HepG2 (cell line): ENCODE data around the gene TTC6. TPM values are rescaled to one million over a fixed set of nuclear protein-coding genes. Genes with fewer than 3 reads are reported as not detected.

Source experiments
- BCLAF1 ChIP-seq: fragments of 450-650 bp; IDR thresholded peaks from 2 replicates; pipeline ENCODE4 v1.6.1; 2017; ENCODE audit warnings: mild to moderate bottlenecking
- CSRNP1 ChIP-seq: sonication (generic); formaldehyde crosslinking; IDR thresholded peaks from 2 replicates; pipeline ENCODE4 v1.8.1; 2023; ENCODE audit warnings: mild to moderate bottlenecking, missing genetic modification reagents
- HNRNPK ChIP-seq: fragments of 200-400 bp; formaldehyde crosslinking; IDR thresholded peaks from 2 replicates; pipeline ENCODE4 v1.6.1; 2018; ENCODE audit warnings: low read length, low read depth, moderate library complexity, mild to moderate bottlenecking; ENCODE audit not compliant: poor library complexity, severe bottlenecking
- IKZF1 ChIP-seq: fragments of 450-650 bp; IDR thresholded peaks from 2 replicates; pipeline ENCODE4 v1.7.1; 2016
- JARID2 ChIP-seq: sonication (generic); formaldehyde crosslinking; IDR thresholded peaks from 2 replicates; pipeline ENCODE4 v1.8.1; 2023; ENCODE audit warnings: missing genetic modification reagents, inconsistent platforms; ENCODE audit not compliant: insufficient replicate concordance
- KDM3A ChIP-seq: IDR thresholded peaks from 2 replicates; pipeline ENCODE4 v1.6.1; 2018; ENCODE audit warnings: low read depth, missing compliant biosample characterization
- KDM5B ChIP-seq: sonication (generic); formaldehyde crosslinking; IDR thresholded peaks from 2 replicates; pipeline ENCODE4 v1.4.0; 2020; ENCODE audit warnings: missing genetic modification reagents, mild to moderate bottlenecking, borderline replicate concordance
- MIER3 ChIP-seq: IDR thresholded peaks from 2 replicates; pipeline ENCODE4 v1.6.1; 2016; ENCODE audit warnings: missing compliant biosample characterization, borderline replicate concordance
- NFYB ChIP-seq: sonication (generic); formaldehyde crosslinking; IDR thresholded peaks from 2 replicates; pipeline ENCODE4 v1.4.0; 2020; ENCODE audit warnings: missing genetic modification reagents
- PAWR ChIP-seq: sonication (generic); formaldehyde crosslinking; IDR thresholded peaks from 2 replicates; pipeline ENCODE4 v1.4.0; 2020; ENCODE audit warnings: missing genetic modification reagents, mild to moderate bottlenecking, borderline replicate concordance
- PBX3 ChIP-seq: sonication (generic); formaldehyde crosslinking; IDR thresholded peaks from 2 replicates; pipeline ENCODE4 v1.8.1; 2023; ENCODE audit warnings: missing genetic modification reagents, inconsistent platforms, borderline replicate concordance
- ZNF30 ChIP-seq: sonication (generic); formaldehyde crosslinking; IDR thresholded peaks from 2 replicates; pipeline ENCODE4 v1.5.0; 2020; ENCODE audit warnings: mild to moderate bottlenecking, missing genetic modification reagents
- ZNF570 ChIP-seq: sonication (generic); formaldehyde crosslinking; IDR thresholded peaks from 2 replicates; pipeline ENCODE4 v1.4.0; 2020; ENCODE audit warnings: mild to moderate bottlenecking, missing genetic modification reagents, borderline replicate concordance
- ZNF670 ChIP-seq: sonication (generic); formaldehyde crosslinking; IDR thresholded peaks from 2 replicates; pipeline ENCODE4 v1.8.0; 2022; ENCODE audit warnings: mild to moderate bottlenecking, missing genetic modification reagents, borderline replicate concordance
- polyA plus RNA-seq, 8 experiments: library from polyadenylated mRNA; depleted of rRNA in 3 of 8; stranded (reverse) in 7 of 8; unstranded in 1 of 8; fragments of >200 nt; fragmentation: Illumina TruSeq in 4 of 8; extraction: Trizol in 4 of 8; gene quantifications; 2 replicates each; pipeline versions ENCODE4 v1.2.1 to v1.2.3, GENCODE V29; 2011 to 2016; ENCODE audit warnings: low read depth in 4 of 8, missing spikeins in 1 of 8, mixed read lengths in 1 of 8; ENCODE audit not compliant: insufficient read depth in 1 of 8
- total RNA-seq, 5 experiments: library from RNA; depleted of rRNA; stranded (reverse); fragments of >200 nt; fragmentation: Illumina TruSeq; extraction: Trizol; gene quantifications; 2 replicates each; pipeline ENCODE4 v1.2.3, GENCODE V29; 2016; ENCODE audit warnings: low read depth in 1 of 5
- TF ChIP-seq, protein P1 (sequence below): sonication (generic); formaldehyde crosslinking; IDR thresholded peaks from 2 replicates; pipeline ENCODE4 v1.4.0; 2020; ENCODE audit warnings: low read depth, mild to moderate bottlenecking, missing genetic modification reagents
- TF ChIP-seq, protein P2 (sequence below): sonication (generic); formaldehyde crosslinking; IDR thresholded peaks from 2 replicates; pipeline ENCODE4 v1.5.0; 2020; ENCODE audit warnings: missing genetic modification reagents, mild to moderate bottlenecking, borderline replicate concordance
- TF ChIP-seq, protein P3 (sequence below): sonication (generic); formaldehyde crosslinking; conservative IDR thresholded peaks from 2 replicates; pipeline ENCODE4 v1.8.1; 2023; ENCODE audit warnings: missing genetic modification reagents

TTC6 gene
- total and polyA plus RNA-seq, 2 of the 13 experiments (the other 11 are each of a cell fraction or from before 2014, with no cell fraction given), result 9.3 to 27.4 TPM

DNA sequence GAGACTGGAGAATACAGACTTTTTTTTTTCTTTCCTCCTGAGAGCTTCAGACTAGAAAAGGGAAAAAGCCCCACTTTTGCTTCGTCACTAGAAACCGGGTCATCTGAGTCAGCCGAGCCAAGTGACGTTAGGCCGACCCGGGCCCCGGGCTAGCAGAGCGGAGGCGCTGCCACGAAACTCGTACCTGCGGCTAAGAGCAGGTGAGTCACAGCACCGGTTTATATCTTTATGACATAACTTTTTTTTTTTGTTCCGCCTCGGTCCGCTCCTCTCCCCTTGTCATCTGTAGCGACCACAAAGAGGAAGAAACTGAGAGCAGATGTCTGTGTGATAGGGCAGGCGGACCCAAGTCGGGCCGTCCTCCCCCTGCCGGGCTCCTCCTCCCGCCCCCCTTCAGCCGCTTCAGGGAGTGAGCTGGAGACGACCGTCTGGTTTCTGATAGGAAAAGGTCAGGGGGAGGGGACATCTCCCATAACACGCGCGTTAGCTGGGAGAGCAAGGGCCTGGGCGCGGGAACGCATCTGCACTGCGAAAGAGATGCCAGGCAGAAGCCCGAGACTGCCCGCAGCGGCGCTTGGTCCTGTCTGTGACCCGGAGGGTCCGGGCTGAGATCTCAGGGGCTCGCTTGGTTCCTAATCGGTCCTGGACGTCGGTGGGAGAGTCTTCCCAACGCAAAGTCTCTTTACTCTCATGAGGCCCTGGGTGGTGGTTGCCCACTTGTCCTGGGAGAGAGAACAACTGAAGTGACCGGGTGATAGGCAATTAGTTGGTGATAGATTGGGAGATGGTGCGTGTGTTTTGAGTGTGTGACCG lies 586 bp downstream of the TTC6 start (continued):
- no peak for TF ChIP-seq BCLAF1
- peak; percentile 94 for TF ChIP-seq KDM5B (CRISPR knock-in tag)
- TF ChIP-seq HNRNPK, result no peak
- peak; percentile 73 for TF ChIP-seq ZNF570 (CRISPR knock-in tag)
- TF ChIP-seq, protein P1, sequence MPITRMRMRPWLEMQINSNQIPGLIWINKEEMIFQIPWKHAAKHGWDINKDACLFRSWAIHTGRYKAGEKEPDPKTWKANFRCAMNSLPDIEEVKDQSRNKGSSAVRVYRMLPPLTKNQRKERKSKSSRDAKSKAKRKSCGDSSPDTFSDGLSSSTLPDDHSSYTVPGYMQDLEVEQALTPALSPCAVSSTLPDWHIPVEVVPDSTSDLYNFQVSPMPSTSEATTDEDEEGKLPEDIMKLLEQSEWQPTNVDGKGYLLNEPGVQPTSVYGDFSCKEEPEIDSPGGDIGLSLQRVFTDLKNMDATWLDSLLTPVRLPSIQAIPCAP (CRISPR knock-in tag), result peak; percentile 91; the same call in 1 of the 2 replicates
- TF ChIP-seq IKZF1, result no peak
- TF ChIP-seq PAWR (CRISPR knock-in tag), result 0 out of 2 replicates have a peak, but pooled peaks have one; percentile 85
- peak; percentile 37 for TF ChIP-seq NFYB (CRISPR knock-in tag)
- TF ChIP-seq ZNF670 (CRISPR knock-in tag), result peak; percentile 33; the same call in 1 of the 2 replicates
- TF ChIP-seq, protein P2, sequence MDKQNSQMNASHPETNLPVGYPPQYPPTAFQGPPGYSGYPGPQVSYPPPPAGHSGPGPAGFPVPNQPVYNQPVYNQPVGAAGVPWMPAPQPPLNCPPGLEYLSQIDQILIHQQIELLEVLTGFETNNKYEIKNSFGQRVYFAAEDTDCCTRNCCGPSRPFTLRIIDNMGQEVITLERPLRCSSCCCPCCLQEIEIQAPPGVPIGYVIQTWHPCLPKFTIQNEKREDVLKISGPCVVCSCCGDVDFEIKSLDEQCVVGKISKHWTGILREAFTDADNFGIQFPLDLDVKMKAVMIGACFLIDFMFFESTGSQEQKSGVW (CRISPR knock-in tag), result peak; percentile 92; the same call in 1 of the 2 replicates
- TF ChIP-seq KDM3A (CRISPR knock-in tag), result 0 out of 2 replicates have a peak, but pooled peaks have one; percentile 79
- TF ChIP-seq, protein P3, sequence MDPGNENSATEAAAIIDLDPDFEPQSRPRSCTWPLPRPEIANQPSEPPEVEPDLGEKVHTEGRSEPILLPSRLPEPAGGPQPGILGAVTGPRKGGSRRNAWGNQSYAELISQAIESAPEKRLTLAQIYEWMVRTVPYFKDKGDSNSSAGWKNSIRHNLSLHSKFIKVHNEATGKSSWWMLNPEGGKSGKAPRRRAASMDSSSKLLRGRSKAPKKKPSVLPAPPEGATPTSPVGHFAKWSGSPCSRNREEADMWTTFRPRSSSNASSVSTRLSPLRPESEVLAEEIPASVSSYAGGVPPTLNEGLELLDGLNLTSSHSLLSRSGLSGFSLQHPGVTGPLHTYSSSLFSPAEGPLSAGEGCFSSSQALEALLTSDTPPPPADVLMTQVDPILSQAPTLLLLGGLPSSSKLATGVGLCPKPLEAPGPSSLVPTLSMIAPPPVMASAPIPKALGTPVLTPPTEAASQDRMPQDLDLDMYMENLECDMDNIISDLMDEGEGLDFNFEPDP (CRISPR knock-in tag), result no peak
- TF ChIP-seq ZNF30, result peak; percentile 87
- TF ChIP-seq JARID2, result peak; percentile 49
- peak; percentile 75; the same call in 1 of the 2 replicates for TF ChIP-seq MIER3 (CRISPR knock-in tag)
- peak; percentile 58 for TF ChIP-seq CSRNP1
- TF ChIP-seq PBX3 (CRISPR knock-in tag), result 0 out of 2 replicates have a peak, but pooled peaks have one; percentile 39
